H1 (cell line): ENCODE data around the gene RILPL2. TPM values are rescaled to one million over a fixed set of nuclear protein-coding genes. Genes with fewer than 3 reads are reported as not detected.

Source experiments
- CTCF ChIA-PET: fragments of 300-600 bp; sonication (Branson Sonifier 250); formaldehyde crosslinking; loops from one replicate; lab custom pipeline; 2021; ENCODE audit not compliant: partially characterized antibody; lab: Charles Lee
- POLR2A ChIA-PET: fragments of 300-600 bp; sonication (Branson Sonifier 250); formaldehyde crosslinking; loops from one replicate; lab custom pipeline; 2021; ENCODE audit warnings: inconsistent platforms; ENCODE audit not compliant: partially characterized antibody; lab: Charles Lee
- DNase-seq, 2 experiments: peaks; one replicate each; pipeline versions ENCODE4 v3.0.0 to v3.0.0-alpha.2; 2010 to 2022; ENCODE audit warnings: low spot score in 2 of 2, low read depth in 1 of 2, mixed read lengths in 1 of 2
- FAIRE-seq: peaks from 2 replicates; lab custom pipeline; 2011; peaks lifted over from hg19 to GRCh38; lab: Jason Lieb, UNC
- H2AFZ ChIP-seq: 2 replicates; pipeline ENCODE4 v1.8.1; 2012; ENCODE audit warnings: low read length, inconsistent platforms
- H2AK5ac ChIP-seq: 2 replicates; pipeline ENCODE4 v1.6.1; 2013; ENCODE audit warnings: low read depth, low read length
- H2BK120ac ChIP-seq: replicated peaks from 2 replicates; pipeline ENCODE3; 2013; ENCODE audit warnings: low read depth, low read length, inconsistent platforms
- H2BK12ac ChIP-seq: 2 replicates; pipeline ENCODE4 v1.6.1; 2013; ENCODE audit warnings: low read depth, low read length
- H2BK15ac ChIP-seq: 2 replicates; pipeline ENCODE4 v1.6.1; 2013; ENCODE audit warnings: low read length
- H2BK20ac ChIP-seq: 2 replicates; pipeline ENCODE4 v1.6.1; 2013; ENCODE audit warnings: low read length
- H2BK5ac ChIP-seq: 2 replicates; pipeline ENCODE4 v1.6.1; 2013; ENCODE audit warnings: low read depth, low read length
- H3K14ac ChIP-seq: 2 replicates; pipeline ENCODE4 v1.6.1; 2013; ENCODE audit warnings: inconsistent platforms; ENCODE audit not compliant: insufficient read length
- H3K18ac ChIP-seq: 2 replicates; pipeline ENCODE4 v1.6.1; 2013; ENCODE audit warnings: low read length; ENCODE audit errors: extremely low read depth
- H3K23ac ChIP-seq: 2 replicates; pipeline ENCODE4 v1.6.1; 2013; ENCODE audit warnings: inconsistent platforms; ENCODE audit not compliant: insufficient read length
- H3K23me2 ChIP-seq: 2 replicates; pipeline ENCODE4 v1.6.1; 2013; ENCODE audit warnings: low read depth, low read length
- H3K27ac ChIP-seq: 2 replicates; pipeline ENCODE4 v1.6.1; 2011; ENCODE audit warnings: low read depth, low read length, inconsistent platforms
- H3K27me3 ChIP-seq, 4 experiments: replicated peaks in 1 of 4; 1 replicate in 1 of 4; 2 replicates in 3 of 4; pipeline versions ENCODE4 v1.6.1 to v1.8.1; 2011 to 2013; ENCODE audit warnings: low read length in 3 of 4, mild to moderate bottlenecking in 3 of 4, inconsistent platforms in 2 of 4, mixed read lengths in 2 of 4, moderate library complexity in 1 of 4; ENCODE audit not compliant: control insufficient read depth in 3 of 4, insufficient read depth in 3 of 4; ENCODE audit errors: extremely low read depth in 1 of 4
- H3K36me3 ChIP-seq, 4 experiments: 2 replicates each; pipeline versions ENCODE4 v1.6.1 to v1.8.1; 2011 to 2013; ENCODE audit warnings: mild to moderate bottlenecking in 4 of 4, low read length in 3 of 4, moderate library complexity in 2 of 4, control low read depth in 1 of 4, inconsistent platforms in 1 of 4; ENCODE audit not compliant: insufficient read depth in 4 of 4, control insufficient read depth in 2 of 4
- H3K4ac ChIP-seq: replicated peaks from 2 replicates; pipeline ENCODE3; 2013; ENCODE audit warnings: low read length, low read depth, mixed read lengths, inconsistent platforms; ENCODE audit not compliant: insufficient read length
- H3K4me1 ChIP-seq, 4 experiments: replicated peaks in 1 of 4; 1 replicate in 1 of 4; 2 replicates in 3 of 4; pipeline versions ENCODE4 v1.6.1 to v1.8.1; 2011 to 2013; ENCODE audit warnings: low read length in 3 of 4, inconsistent platforms in 2 of 4, mixed read lengths in 1 of 4; ENCODE audit not compliant: insufficient read depth in 4 of 4, control insufficient read depth in 3 of 4
- H3K4me2 ChIP-seq, 2 experiments: 2 replicates each; pipeline versions ENCODE4 v1.6.1 to v1.8.1; 2011 to 2013; ENCODE audit warnings: low read depth in 2 of 2, low read length in 2 of 2, control low read depth in 1 of 2, inconsistent platforms in 1 of 2, mild to moderate bottlenecking in 1 of 2; ENCODE audit not compliant: insufficient read depth in 1 of 2
- H3K4me3 ChIP-seq, 4 experiments: fragments of 200-600, 300-600 bp in 1 of 4; sonication (generic), shearing (Covaris generic), sonication (Bioruptor Twin) in 1 of 4; 2 replicates each; pipeline versions ENCODE4 v1.5.1 to v1.8.1; 2011 to 2016; ENCODE audit warnings: low read length in 4 of 4, low read depth in 3 of 4, control low read depth in 2 of 4, inconsistent platforms in 2 of 4, mild to moderate bottlenecking in 2 of 4, mixed read lengths in 1 of 4, moderate library complexity in 1 of 4; ENCODE audit not compliant: insufficient read depth in 2 of 4; ENCODE audit errors: extremely low read depth in 1 of 4
- H3K56ac ChIP-seq: replicated peaks from 2 replicates; pipeline ENCODE3; 2013; ENCODE audit warnings: low read depth, mild to moderate bottlenecking, mixed read lengths, low read length, inconsistent platforms; ENCODE audit not compliant: insufficient read length
- H3K79me1 ChIP-seq: 2 replicates; pipeline ENCODE4 v1.6.1; 2013; ENCODE audit warnings: low read depth, low read length, control low read depth
- H3K79me2 ChIP-seq, 2 experiments: 2 replicates each; pipeline versions ENCODE4 v1.6.1 to v1.8.1; 2012 to 2013; ENCODE audit warnings: low read length in 2 of 2, mild to moderate bottlenecking in 2 of 2, inconsistent platforms in 1 of 2; ENCODE audit not compliant: insufficient read depth in 2 of 2, control insufficient read depth in 1 of 2
- H3K9ac ChIP-seq, 4 experiments: replicated peaks in 1 of 4; 1 replicate in 1 of 4; 2 replicates in 3 of 4; pipeline versions ENCODE4 v1.6.1 to v1.8.1; 2011 to 2013; ENCODE audit warnings: low read depth in 3 of 4, low read length in 3 of 4, control low read depth in 2 of 4, mild to moderate bottlenecking in 2 of 4, moderate library complexity in 2 of 4, inconsistent platforms in 1 of 4; ENCODE audit errors: extremely low read depth in 1 of 4
- H3K9me3 ChIP-seq, 2 experiments: 2 replicates each; pipeline versions ENCODE4 v1.6.1 to v1.8.1; 2012 to 2013; ENCODE audit warnings: mild to moderate bottlenecking in 2 of 2, moderate library complexity in 2 of 2, control low read depth in 1 of 2, inconsistent platforms in 1 of 2, low read depth in 1 of 2, low read length in 1 of 2, mixed read lengths in 1 of 2; ENCODE audit not compliant: insufficient read depth in 2 of 2
- H4K20me1 ChIP-seq, 2 experiments: replicated peaks in 1 of 2; 2 replicates each; pipeline versions ENCODE3 to v1.8.1; 2011 to 2013; ENCODE audit warnings: inconsistent platforms in 2 of 2, low read length in 2 of 2, mild to moderate bottlenecking in 1 of 2; ENCODE audit not compliant: insufficient read depth in 2 of 2, control insufficient read depth in 1 of 2
- H4K5ac ChIP-seq: 2 replicates; pipeline ENCODE4 v1.6.1; 2013; ENCODE audit warnings: low read length, low read depth, mixed read lengths, inconsistent platforms; ENCODE audit not compliant: insufficient read length
- H4K8ac ChIP-seq: 2 replicates; pipeline ENCODE4 v1.8.0; 2013; ENCODE audit warnings: mild to moderate bottlenecking, moderate library complexity, low read length, inconsistent platforms; ENCODE audit not compliant: insufficient read depth; ENCODE audit errors: extremely low read depth
- H4K91ac ChIP-seq: replicated peaks from 2 replicates; pipeline ENCODE3; 2013; ENCODE audit warnings: low read length, mixed read lengths, inconsistent platforms; ENCODE audit not compliant: insufficient read length
- BCL11A ChIP-seq, 2 experiments: IDR thresholded peaks; one replicate each; pipeline ENCODE4 v1.6.1; 2011; ENCODE audit warnings: low read depth in 2 of 2, low read length in 2 of 2, mild to moderate bottlenecking in 2 of 2
- E2F6 ChIP-seq: IDR thresholded peaks from 2 replicates; pipeline ENCODE4 v1.6.1; 2012; ENCODE audit warnings: inconsistent platforms
- FOSL1 ChIP-seq: IDR thresholded peaks from 2 replicates; pipeline ENCODE4 v1.6.1; 2011; ENCODE audit warnings: mild to moderate bottlenecking, low read depth, low read length, moderate library complexity; ENCODE audit not compliant: insufficient read depth
- KDM4A ChIP-seq: IDR thresholded peaks from one replicate; pipeline ENCODE4 v1.7.1; 2012; ENCODE audit warnings: low read depth, mild to moderate bottlenecking, moderate library complexity, low read length, inconsistent platforms; ENCODE audit not compliant: severe bottlenecking
- MAX ChIP-seq: IDR thresholded peaks from 2 replicates; pipeline ENCODE4 v1.6.1; 2012; ENCODE audit warnings: inconsistent platforms
- POU5F1 ChIP-seq: IDR thresholded peaks from 2 replicates; pipeline ENCODE4 v1.6.1; 2011; ENCODE audit warnings: low read depth, mild to moderate bottlenecking, low read length, moderate library complexity
- RAD21 ChIP-seq, 2 experiments: IDR thresholded peaks in 1 of 2; conservative IDR thresholded peaks in 1 of 2; 2 replicates each; pipeline ENCODE4 v1.6.1; 2011; ENCODE audit warnings: low read depth in 2 of 2, low read length in 2 of 2, improper control_type of control experiment in 1 of 2, inconsistent platforms in 1 of 2, mild to moderate bottlenecking in 1 of 2, moderate library complexity in 1 of 2
- SIRT6 ChIP-seq: IDR thresholded peaks from one replicate; pipeline ENCODE4 v1.7.1; 2012; ENCODE audit warnings: low read length, inconsistent platforms
- SP1 ChIP-seq: IDR thresholded peaks from 2 replicates; pipeline ENCODE4 v1.6.1; 2011; ENCODE audit warnings: low read depth, low read length
- SRF ChIP-seq: IDR thresholded peaks from 2 replicates; pipeline ENCODE4 v1.6.1; 2011; ENCODE audit warnings: mild to moderate bottlenecking, low read depth, low read length, moderate library complexity
- TEAD4 ChIP-seq: IDR thresholded peaks from 2 replicates; pipeline ENCODE4 v1.6.1; 2012; ENCODE audit warnings: low read depth, low read length, inconsistent platforms, mixed read lengths
- USF2 ChIP-seq: IDR thresholded peaks from 2 replicates; pipeline ENCODE4 v1.6.1; 2011; ENCODE audit warnings: low read length, improper control_type of control experiment
- WGBS, 2 experiments: shearing (Covaris generic) in 1 of 2; methylation state at CpG; one replicate each; pipeline versions ENCODE4 v1.1.6 to v1.1.7; 2013 to 2015; ENCODE audit warnings: low lambda C conversion rate in 2 of 2, mixed read lengths in 2 of 2, inconsistent platforms in 1 of 2, low coverage in 1 of 2, missing lambda C conversion rate in 1 of 2; ENCODE audit not compliant: insufficient replicate concordance in 2 of 2, insufficient coverage in 1 of 2, insufficient read length in 1 of 2; ENCODE audit errors: extremely low coverage in 1 of 2, missing lambda C conversion rate in 1 of 2; 5-methylcytosine and 5-hydroxymethylcytosine counted together
- polyA plus RNA-seq, 7 experiments: library from polyadenylated mRNA; depleted of rRNA in 3 of 7; stranded (reverse) in 5 of 7; unstranded in 2 of 7; fragments of >200 nt in 5 of 7; fragments of 200-250 nt in 2 of 7; gene quantifications; 1 replicate in 5 of 7; 2 replicates in 1 of 7; 4 replicates in 1 of 7; pipeline versions ENCODE4 v1.2.1 to v1.2.3, GENCODE V29; 2011 to 2013; ENCODE audit warnings: missing spikeins in 2 of 7, mixed read lengths in 2 of 7
- total RNA-seq: library from RNA; stranded (reverse); fragmentation: NEBNext Ultra II Directional; extraction: Animal tissue kit (Norgen Biotek cat#: 25700); gene quantifications from 2 replicates; pipeline ENCODE4 v1.2.1, GENCODE V29; 2021

RILPL2 gene
- total and polyA plus RNA-seq, 2 of the 8 experiments (the other 6 are each of a cell fraction or from before 2014, with no cell fraction given), result 0.77 to 1.4 TPM

- Histone ChIP-seq H3K79me2 (no peaks in the 10 kb centered on the region), H3K9ac (no peak overlapping the region), H4K20me1 (no peaks in the 10 kb centered on the region), H3K27ac (no peak overlapping the region), H3K4me2 (no peak overlapping the region), H3K4me3 (no peak overlapping the region), H3K23ac (no peak overlapping the region), H2AK5ac (no peak overlapping the region), H4K5ac (no peak overlapping the region), H3K27me3 (no peaks in the 10 kb centered on the region), H4K91ac (no peak overlapping the region), H2BK15ac (no peak overlapping the region), H3K4me1 (no peaks in the 10 kb centered on the region; a peak in 1 of 7 replicates), H4K8ac (no peak overlapping the region), H2BK120ac (no peak overlapping the region), H3K14ac (no peak overlapping the region), H2BK5ac (no peak overlapping the region), H3K23me2 (peaks cover 2% of the 10 kb centered on the region; the same call in 1 of the 2 replicates), H3K4ac (no peak overlapping the region), H2BK12ac (no peak overlapping the region), H3K56ac (no peak overlapping the region), H2AFZ (no peak overlapping the region), H3K18ac (no peak overlapping the region), H3K36me3 (no peaks in the 10 kb centered on the region), H2BK20ac (no peak overlapping the region), H3K79me1 (no peaks in the 10 kb centered on the region; the same call in 1 of the 2 replicates), H3K9me3 (no peaks in the 10 kb centered on the region)
- 92% methylated on average over 5 of the region's 5 CpGs; no CpG with 5 or more reads in 1 of the 2 experiments for WGBS, 2 experiments
- POLR2A ChIA-PET, result interaction anchor here (1.5 kb wide), 1 partner anchor 16 kb away, joined by 3 read pairs; no protein-coding TSS in a partner anchor
- CTCF ChIA-PET, result interaction anchor here (1.0 kb wide), 1 partner anchor 14 kb away, joined by 3 read pairs; no protein-coding TSS in a partner anchor
- no peak for FAIRE-seq
- no peak for DNase-seq
- TF ChIP-seq SRF, result no peak
- no peak for TF ChIP-seq USF2
- no peak for TF ChIP-seq KDM4A
- TF ChIP-seq BCL11A (IDR thresholded peaks at IDR 0.05; ENCODE audit: low read depth in 2 of 2, low read length in 2 of 2), result no peak
- no peak for TF ChIP-seq E2F6
- no peak for TF ChIP-seq POU5F1
- TF ChIP-seq MAX, result no peak
- TF ChIP-seq TEAD4, result no peak
- TF ChIP-seq RAD21 (IDR thresholded peaks at IDR 0.05 in 1 of 2, conservative IDR thresholded peaks at IDR 0.05 in 1 of 2; ENCODE audit: low read depth in 2 of 2, low read length in 2 of 2), result no peak
- no peak for TF ChIP-seq SP1
- no peak for TF ChIP-seq FOSL1
- TF ChIP-seq SIRT6, result no peak
Measured at GRCh38 chr12:123379391-123379790, 57.1 kb downstream of the RILPL2 start.
